Measurements from ENCODE around the gene POU4F1.
"Not testable (repeated sequence)": the region's sequence is repeated elsewhere in the genome, so short reads cannot be mapped to it uniquely, and the experiment has no call there.

Gene POU4F1

GRCh38 chr13:78603240-78603957 lies at the start of gene POU4F1:
POU4F1 (minus strand) TSS chr13:78603552; CDS start chr13:78603326, 226 bp downstream.
- DNase-seq = peak; percentile 83

- no peak for DNase-seq
These were observed 49.3 kb upstream of the POU4F1 start for GRCh38 chr13:78652651-78653050.

GRCh38 chr13:78650717-78651083 lies 47.3 kb upstream of the POU4F1 start:
- no peak for DNase-seq

GRCh38 chr13:78649997-78650716 lies 46.8 kb upstream of the POU4F1 start:
- no peak for DNase-seq

- DNase-seq = not testable (repeated sequence)
These were observed 43.8 kb upstream of the POU4F1 start for GRCh38 chr13:78647109-78647678.

GRCh38 chr13:78638216-78638615 lies 34.9 kb upstream of the POU4F1 start:
- DNase-seq = no peak

GRCh38 chr13:78636495-78636894 lies 33.1 kb upstream of the POU4F1 start:
- DNase-seq = no peak

GRCh38 chr13:78632996-78633395 lies 29.6 kb upstream of the POU4F1 start:
- DNase-seq = no peak

GRCh38 chr13:78631077-78631476 lies 27.7 kb upstream of the POU4F1 start:
- DNase-seq = no peak

GRCh38 chr13:78630511-78630910 lies 27.2 kb upstream of the POU4F1 start:
- DNase-seq = no peak

GRCh38 chr13:78625384-78625783 lies 22.0 kb upstream of the POU4F1 start:
- DNase-seq = no peak

- no peak for DNase-seq
These were observed 19.8 kb upstream of the POU4F1 start for GRCh38 chr13:78623132-78623531.

GRCh38 chr13:78620936-78621470 lies 17.7 kb upstream of the POU4F1 start:
- no peak for DNase-seq

- no peak for DNase-seq
These were observed 15.1 kb upstream of the POU4F1 start for GRCh38 chr13:78618411-78618810.

GRCh38 chr13:78611040-78611439 lies 7.7 kb upstream of the POU4F1 start:
- no peak for DNase-seq

- no peak for DNase-seq
These were observed 7.1 kb upstream of the POU4F1 start for GRCh38 chr13:78610381-78610883.

- no peak for DNase-seq
These were observed 6.3 kb upstream of the POU4F1 start for GRCh38 chr13:78609464-78610205.

- DNase-seq = no peak
These were observed 5.5 kb upstream of the POU4F1 start for GRCh38 chr13:78608688-78609463.

- no peak for DNase-seq
These were observed 4.9 kb upstream of the POU4F1 start for GRCh38 chr13:78608252-78608687.

- DNase-seq = no peak
These were observed 4.3 kb upstream of the POU4F1 start for GRCh38 chr13:78607409-78608251.

Data from activated CD8-positive, alpha-beta memory T cell treated with anti-CD3 and anti-CD28 coated beads for 24 hours (primary cell).